HepG2 (cell line): ENCODE measurements around the gene MPIG6B. TPM values are rescaled to one million over a fixed set of nuclear protein-coding genes. Genes with fewer than 3 reads are reported as not detected.

Experiments used
- GABPA ChIP-seq, 2 experiments: IDR thresholded peaks; 2 replicates each; pipeline ENCODE4 v1.6.1; 2011 to 2016; ENCODE audit warnings: low read depth in 2 of 2, low read length in 1 of 2, missing biosample characterization in 1 of 2, missing genetic modification characterization in 1 of 2
- HDAC2 ChIP-seq: sonication (generic); formaldehyde crosslinking; IDR thresholded peaks from 2 replicates; pipeline ENCODE4 v1.4.0; 2020; ENCODE audit warnings: missing genetic modification reagents
- KDM5B ChIP-seq: sonication (generic); formaldehyde crosslinking; IDR thresholded peaks from 2 replicates; pipeline ENCODE4 v1.4.0; 2020; ENCODE audit warnings: missing genetic modification reagents, mild to moderate bottlenecking, borderline replicate concordance
- KDM6A ChIP-seq: IDR thresholded peaks from 2 replicates; pipeline ENCODE4 v1.6.1; 2016; ENCODE audit warnings: low read depth
- POLR2A ChIP-seq, 2 experiments: IDR thresholded peaks; 2 replicates each; pipeline ENCODE4 v1.6.1; 2011; ENCODE audit warnings: low read depth in 2 of 2, low read length in 2 of 2, mild to moderate bottlenecking in 1 of 2, moderate library complexity in 1 of 2; ENCODE audit not compliant: insufficient read depth in 1 of 2
- RBM22 ChIP-seq: fragments of 200-400 bp; formaldehyde crosslinking; optimal IDR thresholded peaks from 2 replicates; pipeline ENCODE3; 2017; ENCODE audit warnings: mild to moderate bottlenecking, low read length, moderate library complexity
- RORA ChIP-seq: sonication (generic); formaldehyde crosslinking; IDR thresholded peaks from 2 replicates; pipeline ENCODE4 v1.5.0; 2020; ENCODE audit warnings: mild to moderate bottlenecking, missing genetic modification reagents, moderate library complexity
- SKI ChIP-seq: fragments of 450-650 bp; IDR thresholded peaks from one replicate; pipeline ENCODE4 v1.6.1; 2018; ENCODE audit warnings: mild to moderate bottlenecking; ENCODE audit not compliant: partially characterized antibody
- TCF7 ChIP-seq: sonication (generic); IDR thresholded peaks from 2 replicates; pipeline ENCODE4 v1.6.1; 2016; ENCODE audit warnings: antibody characterized with exemption, low read depth
- THAP11 ChIP-seq: IDR thresholded peaks from 2 replicates; pipeline ENCODE4 v1.6.1; 2016; ENCODE audit warnings: missing biosample characterization, missing genetic modification reagents
- WIZ ChIP-seq: sonication (generic); formaldehyde crosslinking; IDR thresholded peaks from 2 replicates; pipeline ENCODE4 v1.5.1; 2020; ENCODE audit warnings: mild to moderate bottlenecking, missing genetic modification reagents
- ZIK1 ChIP-seq: sonication (generic); formaldehyde crosslinking; IDR thresholded peaks from 2 replicates; pipeline ENCODE4 v1.5.0; 2020; ENCODE audit warnings: mild to moderate bottlenecking, low read depth, missing genetic modification reagents, borderline replicate concordance
- ZNF331 ChIP-seq: sonication (generic); formaldehyde crosslinking; IDR thresholded peaks from 2 replicates; pipeline ENCODE4 v1.4.0; 2020; ENCODE audit warnings: missing genetic modification reagents
- ZNF430 ChIP-seq: sonication (generic); formaldehyde crosslinking; IDR thresholded peaks from 2 replicates; pipeline ENCODE4 v1.9.0; 2021; ENCODE audit warnings: mild to moderate bottlenecking, missing genetic modification reagents
- ZNF543 ChIP-seq: sonication (generic); formaldehyde crosslinking; IDR thresholded peaks from 2 replicates; pipeline ENCODE4 v1.4.0; 2020; ENCODE audit warnings: mild to moderate bottlenecking, missing genetic modification reagents
- ZNF552 ChIP-seq: sonication (generic); formaldehyde crosslinking; IDR thresholded peaks from 2 replicates; pipeline ENCODE4 v1.9.0; 2022; ENCODE audit warnings: missing genetic modification reagents, mild to moderate bottlenecking, borderline replicate concordance
- ZNF598 ChIP-seq: sonication (generic); formaldehyde crosslinking; IDR thresholded peaks from 2 replicates; pipeline ENCODE4 v1.5.1; 2020; ENCODE audit warnings: mild to moderate bottlenecking, missing genetic modification reagents, borderline replicate concordance
- ZNF766 ChIP-seq: sonication (generic); formaldehyde crosslinking; IDR thresholded peaks from 2 replicates; pipeline ENCODE4 v1.5.0; 2020; ENCODE audit warnings: missing genetic modification reagents, borderline replicate concordance
- polyA plus RNA-seq, 8 experiments: library from polyadenylated mRNA; depleted of rRNA in 3 of 8; stranded (reverse) in 7 of 8; unstranded in 1 of 8; fragments of >200 nt; fragmentation: Illumina TruSeq in 4 of 8; extraction: Trizol in 4 of 8; gene quantifications; 2 replicates each; pipeline versions ENCODE4 v1.2.1 to v1.2.3, GENCODE V29; 2011 to 2016; ENCODE audit warnings: low read depth in 4 of 8, missing spikeins in 1 of 8, mixed read lengths in 1 of 8; ENCODE audit not compliant: insufficient read depth in 1 of 8
- total RNA-seq, 5 experiments: library from RNA; depleted of rRNA; stranded (reverse); fragments of >200 nt; fragmentation: Illumina TruSeq; extraction: Trizol; gene quantifications; 2 replicates each; pipeline ENCODE4 v1.2.3, GENCODE V29; 2016; ENCODE audit warnings: low read depth in 1 of 5
- TF ChIP-seq, protein P1 (sequence below): sonication (generic); formaldehyde crosslinking; conservative IDR thresholded peaks from 2 replicates; pipeline ENCODE4 v1.4.0; 2020; ENCODE audit warnings: missing genetic modification reagents
- TF ChIP-seq, protein P2 (sequence below): sonication (generic); formaldehyde crosslinking; IDR thresholded peaks from 2 replicates; pipeline ENCODE4 v1.4.0; 2020; ENCODE audit warnings: missing genetic modification reagents
- TF ChIP-seq, protein P3 (sequence below): sonication (generic); formaldehyde crosslinking; IDR thresholded peaks from 2 replicates; pipeline ENCODE4 v1.5.1; 2020; ENCODE audit warnings: missing genetic modification reagents, mild to moderate bottlenecking, borderline replicate concordance
- TF ChIP-seq, protein P4 (sequence below): sonication (generic); formaldehyde crosslinking; IDR thresholded peaks from 2 replicates; pipeline ENCODE4 v1.9.0; 2021; ENCODE audit warnings: missing genetic modification reagents, borderline replicate concordance

Gene MPIG6B
- total and polyA plus RNA-seq, 2 of the 13 experiments (the other 11 are each of a cell fraction or from before 2014, with no cell fraction given): not detected

DNA sequence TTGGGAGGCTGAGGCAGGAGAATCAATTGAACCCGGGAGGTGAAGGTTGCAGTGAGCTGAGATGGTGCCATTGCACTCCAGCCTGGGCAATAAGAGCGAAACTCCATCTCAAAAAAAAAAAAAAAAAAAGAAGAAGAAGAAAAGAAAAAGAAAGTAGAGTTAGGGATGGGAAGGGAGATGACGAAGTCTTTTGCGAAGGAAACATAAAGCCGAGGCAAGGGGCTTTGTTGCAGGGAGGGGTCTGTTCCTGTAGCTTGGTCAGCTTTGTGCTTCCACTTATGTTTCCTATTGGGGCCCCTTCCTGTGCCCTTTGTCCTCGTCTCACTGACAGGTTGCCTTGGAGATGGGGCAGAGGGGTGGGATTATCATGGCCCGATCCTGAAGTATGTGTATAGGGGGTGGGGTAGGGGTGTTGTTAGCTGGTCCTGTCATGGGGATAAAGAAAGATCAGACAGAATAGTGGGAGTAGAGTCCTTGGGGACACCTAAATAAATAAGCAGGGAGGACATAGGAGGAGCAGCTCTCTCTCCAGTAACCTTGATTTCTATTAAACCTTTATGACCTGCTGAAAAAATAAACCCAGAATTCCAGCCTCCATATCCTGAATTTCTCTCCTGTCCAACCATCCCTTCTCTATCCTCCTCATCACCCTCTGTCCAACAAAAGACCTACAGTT is 14.3 kb downstream of the MPIG6B start (continued):
- TF ChIP-seq ZNF766 (CRISPR knock-in tag) (no peak), SKI (peak; percentile 64), ZNF543 (CRISPR knock-in tag) (0 out of 2 replicates have a peak, but pooled peaks have one; percentile 3), RBM22 (peak; percentile 88), GABPA (IDR thresholded peaks at IDR 0.05; ENCODE audit: low read depth, low read length) (no peak), GABPA (CRISPR knock-in tag; IDR thresholded peaks at IDR 0.05; ENCODE audit: low read depth) (peak; percentile 84), ZNF598 (CRISPR knock-in tag) (peak; percentile 13; the same call in 1 of the 2 replicates), ZNF430 (CRISPR knock-in tag) (no peak), WIZ (CRISPR knock-in tag) (no peak), ZNF331 (CRISPR knock-in tag) (no peak; the same call in 1 of the 2 replicates), KDM5B (CRISPR knock-in tag) (no peak; the same call in 1 of the 2 replicates), THAP11 (CRISPR knock-in tag) (peak; percentile 69), TCF7 (peak; percentile 90), ZNF552 (CRISPR knock-in tag) (no peak; the same call in 1 of the 2 replicates), KDM6A (CRISPR knock-in tag) (peak; percentile 100), HDAC2 (CRISPR knock-in tag) (peak; percentile 73; the same call in 1 of the 2 replicates), RORA (no peak), POLR2A (IDR thresholded peaks at IDR 0.05; ENCODE audit: insufficient read depth in 1 of 2, low read depth in 2 of 2, low read length in 2 of 2) (peak in 1 of 2 experiments; percentile 89; a peak in 2 of 4 replicates), ZIK1 (CRISPR knock-in tag) (0 out of 2 replicates have a peak, but pooled peaks have one; percentile 66)
- TF ChIP-seq, protein P1, sequence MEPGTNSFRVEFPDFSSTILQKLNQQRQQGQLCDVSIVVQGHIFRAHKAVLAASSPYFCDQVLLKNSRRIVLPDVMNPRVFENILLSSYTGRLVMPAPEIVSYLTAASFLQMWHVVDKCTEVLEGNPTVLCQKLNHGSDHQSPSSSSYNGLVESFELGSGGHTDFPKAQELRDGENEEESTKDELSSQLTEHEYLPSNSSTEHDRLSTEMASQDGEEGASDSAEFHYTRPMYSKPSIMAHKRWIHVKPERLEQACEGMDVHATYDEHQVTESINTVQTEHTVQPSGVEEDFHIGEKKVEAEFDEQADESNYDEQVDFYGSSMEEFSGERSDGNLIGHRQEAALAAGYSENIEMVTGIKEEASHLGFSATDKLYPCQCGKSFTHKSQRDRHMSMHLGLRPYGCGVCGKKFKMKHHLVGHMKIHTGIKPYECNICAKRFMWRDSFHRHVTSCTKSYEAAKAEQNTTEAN (CRISPR knock-in tag): no peak
- TF ChIP-seq, protein P2, sequence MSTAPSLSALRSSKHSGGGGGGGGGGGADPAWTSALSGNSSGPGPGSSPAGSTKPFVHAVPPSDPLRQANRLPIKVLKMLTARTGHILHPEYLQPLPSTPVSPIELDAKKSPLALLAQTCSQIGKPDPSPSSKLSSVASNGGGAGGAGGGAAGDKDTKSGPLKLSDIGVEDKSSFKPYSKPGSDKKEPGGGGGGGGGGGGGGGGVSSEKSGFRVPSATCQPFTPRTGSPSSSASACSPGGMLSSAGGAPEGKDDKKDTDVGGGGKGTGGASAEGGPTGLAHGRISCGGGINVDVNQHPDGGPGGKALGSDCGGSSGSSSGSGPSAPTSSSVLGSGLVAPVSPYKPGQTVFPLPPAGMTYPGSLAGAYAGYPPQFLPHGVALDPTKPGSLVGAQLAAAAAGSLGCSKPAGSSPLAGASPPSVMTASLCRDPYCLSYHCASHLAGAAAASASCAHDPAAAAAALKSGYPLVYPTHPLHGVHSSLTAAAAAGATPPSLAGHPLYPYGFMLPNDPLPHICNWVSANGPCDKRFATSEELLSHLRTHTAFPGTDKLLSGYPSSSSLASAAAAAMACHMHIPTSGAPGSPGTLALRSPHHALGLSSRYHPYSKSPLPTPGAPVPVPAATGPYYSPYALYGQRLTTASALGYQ (CRISPR knock-in tag): peak; percentile 87
- TF ChIP-seq, protein P3, sequence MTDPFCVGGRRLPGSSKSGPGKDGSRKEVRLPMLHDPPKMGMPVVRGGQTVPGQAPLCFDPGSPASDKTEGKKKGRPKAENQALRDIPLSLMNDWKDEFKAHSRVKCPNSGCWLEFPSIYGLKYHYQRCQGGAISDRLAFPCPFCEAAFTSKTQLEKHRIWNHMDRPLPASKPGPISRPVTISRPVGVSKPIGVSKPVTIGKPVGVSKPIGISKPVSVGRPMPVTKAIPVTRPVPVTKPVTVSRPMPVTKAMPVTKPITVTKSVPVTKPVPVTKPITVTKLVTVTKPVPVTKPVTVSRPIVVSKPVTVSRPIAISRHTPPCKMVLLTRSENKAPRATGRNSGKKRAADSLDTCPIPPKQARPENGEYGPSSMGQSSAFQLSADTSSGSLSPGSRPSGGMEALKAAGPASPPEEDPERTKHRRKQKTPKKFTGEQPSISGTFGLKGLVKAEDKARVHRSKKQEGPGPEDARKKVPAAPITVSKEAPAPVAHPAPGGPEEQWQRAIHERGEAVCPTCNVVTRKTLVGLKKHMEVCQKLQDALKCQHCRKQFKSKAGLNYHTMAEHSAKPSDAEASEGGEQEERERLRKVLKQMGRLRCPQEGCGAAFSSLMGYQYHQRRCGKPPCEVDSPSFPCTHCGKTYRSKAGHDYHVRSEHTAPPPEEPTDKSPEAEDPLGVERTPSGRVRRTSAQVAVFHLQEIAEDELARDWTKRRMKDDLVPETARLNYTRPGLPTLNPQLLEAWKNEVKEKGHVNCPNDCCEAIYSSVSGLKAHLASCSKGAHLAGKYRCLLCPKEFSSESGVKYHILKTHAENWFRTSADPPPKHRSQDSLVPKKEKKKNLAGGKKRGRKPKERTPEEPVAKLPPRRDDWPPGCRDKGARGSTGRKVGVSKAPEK (CRISPR knock-in tag): peak; percentile 95; the same call in 1 of the 2 replicates
- TF ChIP-seq, protein P4, sequence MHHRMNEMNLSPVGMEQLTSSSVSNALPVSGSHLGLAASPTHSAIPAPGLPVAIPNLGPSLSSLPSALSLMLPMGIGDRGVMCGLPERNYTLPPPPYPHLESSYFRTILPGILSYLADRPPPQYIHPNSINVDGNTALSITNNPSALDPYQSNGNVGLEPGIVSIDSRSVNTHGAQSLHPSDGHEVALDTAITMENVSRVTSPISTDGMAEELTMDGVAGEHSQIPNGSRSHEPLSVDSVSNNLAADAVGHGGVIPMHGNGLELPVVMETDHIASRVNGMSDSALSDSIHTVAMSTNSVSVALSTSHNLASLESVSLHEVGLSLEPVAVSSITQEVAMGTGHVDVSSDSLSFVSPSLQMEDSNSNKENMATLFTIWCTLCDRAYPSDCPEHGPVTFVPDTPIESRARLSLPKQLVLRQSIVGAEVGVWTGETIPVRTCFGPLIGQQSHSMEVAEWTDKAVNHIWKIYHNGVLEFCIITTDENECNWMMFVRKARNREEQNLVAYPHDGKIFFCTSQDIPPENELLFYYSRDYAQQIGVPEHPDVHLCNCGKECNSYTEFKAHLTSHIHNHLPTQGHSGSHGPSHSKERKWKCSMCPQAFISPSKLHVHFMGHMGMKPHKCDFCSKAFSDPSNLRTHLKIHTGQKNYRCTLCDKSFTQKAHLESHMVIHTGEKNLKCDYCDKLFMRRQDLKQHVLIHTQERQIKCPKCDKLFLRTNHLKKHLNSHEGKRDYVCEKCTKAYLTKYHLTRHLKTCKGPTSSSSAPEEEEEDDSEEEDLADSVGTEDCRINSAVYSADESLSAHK (CRISPR knock-in tag): no peak
